UCSD-AML1 (cell line): ENCODE data around the gene SIPA1L2.
A peak's percentile ranks its signal among the peaks of the same experiment; 100 is the strongest.

ENCODE experiments used
- DNase-seq: peaks from one replicate; lab custom pipeline; 2025; ENCODE audit not compliant: unreplicated experiment; lab: John Stamatoyannopoulos, UW

SIPA1L2 gene

GRCh38 chr1:232650418-232650817 is 20.5 kb upstream of the SIPA1L2 start:
- no peak for DNase-seq

- peak; percentile 26 for DNase-seq
Measured at GRCh38 chr1:232648316-232648715, 18.4 kb upstream of the SIPA1L2 start.

- DNase-seq = no peak
Measured at GRCh38 chr1:232644209-232644608, 14.3 kb upstream of the SIPA1L2 start.

- DNase-seq = no peak
Measured at GRCh38 chr1:232643251-232643650, 13.3 kb upstream of the SIPA1L2 start.

GRCh38 chr1:232641507-232641906 is 11.6 kb upstream of the SIPA1L2 start:
- no peak for DNase-seq

GRCh38 chr1:232636799-232637198 is 6.9 kb upstream of the SIPA1L2 start:
- no peak for DNase-seq

- DNase-seq = no peak
Measured at GRCh38 chr1:232635778-232636356, 5.9 kb upstream of the SIPA1L2 start.

GRCh38 chr1:232635279-232635678 is 5.3 kb upstream of the SIPA1L2 start:
- no peak for DNase-seq

- DNase-seq = no peak
Measured at GRCh38 chr1:232634096-232634495, 4.2 kb upstream of the SIPA1L2 start.

GRCh38 chr1:232630894-232631195 is 912 bp upstream of the SIPA1L2 start:
- DNase-seq = no peak

- DNase-seq = no peak
Measured at GRCh38 chr1:232629250-232630046, 485 bp downstream of the SIPA1L2 start.

GRCh38 chr1:232628335-232629249 is 1.3 kb downstream of the SIPA1L2 start:
- no peak for DNase-seq

- no peak for DNase-seq
Measured at GRCh38 chr1:232627645-232628334, 2.1 kb downstream of the SIPA1L2 start.

- DNase-seq = no peak
Measured at GRCh38 chr1:232627171-232627570, 2.8 kb downstream of the SIPA1L2 start.

- DNase-seq = no peak
Measured at GRCh38 chr1:232626452-232626851, 3.5 kb downstream of the SIPA1L2 start.

- no peak for DNase-seq
Measured at GRCh38 chr1:232625319-232625868, 4.5 kb downstream of the SIPA1L2 start.

GRCh38 chr1:232624546-232625281 is 5.2 kb downstream of the SIPA1L2 start:
- no peak for DNase-seq

GRCh38 chr1:232622981-232623380 is 7.0 kb downstream of the SIPA1L2 start:
- DNase-seq = no peak

GRCh38 chr1:232622378-232622777 is 7.6 kb downstream of the SIPA1L2 start:
- DNase-seq = no peak

- no peak for DNase-seq
Measured at GRCh38 chr1:232621050-232621449, 8.9 kb downstream of the SIPA1L2 start.
